HG02610 (cell line): Measurements from ENCODE around the gene ZNF8.
"Not testable (repeated sequence)": the region's sequence is repeated elsewhere in the genome, so short reads cannot be mapped to it uniquely, and the experiment has no call there.

ENCODE experiments used
- ATAC-seq: cut with Tn5 transposase; IDR thresholded peaks from one replicate; pipeline ENCODE4 v1.9.1; 2021; ENCODE audit warnings: mild to moderate bottlenecking, moderate library complexity; ENCODE audit not compliant: unreplicated experiment

ZNF8 gene

GRCh38 chr19:58294743-58295374 lies 16.1 kb downstream of the ZNF8 start:
- no peak for ATAC-seq

DNA sequence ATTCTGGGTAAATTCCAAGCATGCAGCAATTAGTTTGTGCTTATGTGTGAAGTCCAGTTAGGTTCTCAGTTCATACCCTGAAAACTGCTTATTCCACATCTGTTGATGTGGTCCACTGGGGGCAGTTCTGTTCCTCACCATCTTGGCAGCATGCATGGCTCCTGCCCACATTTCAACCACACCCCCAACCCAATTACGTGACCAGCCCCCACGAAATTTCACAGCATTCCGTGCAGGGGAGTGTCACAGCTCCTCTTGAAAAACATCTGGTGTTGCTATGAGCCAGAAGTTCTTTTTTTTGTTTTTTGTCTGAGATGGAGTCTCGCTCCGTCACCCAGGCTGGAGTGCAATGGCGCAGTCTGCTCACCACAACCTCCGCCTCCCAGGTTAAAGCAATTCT lies 17.3 kb downstream of the ZNF8 start:
- ATAC-seq: no peak

GRCh38 chr19:58300620-58301019 lies 21.9 kb downstream of the ZNF8 start:
- no peak for ATAC-seq

GRCh38 chr19:58304255-58304654 lies 25.5 kb downstream of the ZNF8 start:
- no peak for ATAC-seq

GRCh38 chr19:58304748-58305064 lies 26.0 kb downstream of the ZNF8 start:
- ATAC-seq: no peak

DNA sequence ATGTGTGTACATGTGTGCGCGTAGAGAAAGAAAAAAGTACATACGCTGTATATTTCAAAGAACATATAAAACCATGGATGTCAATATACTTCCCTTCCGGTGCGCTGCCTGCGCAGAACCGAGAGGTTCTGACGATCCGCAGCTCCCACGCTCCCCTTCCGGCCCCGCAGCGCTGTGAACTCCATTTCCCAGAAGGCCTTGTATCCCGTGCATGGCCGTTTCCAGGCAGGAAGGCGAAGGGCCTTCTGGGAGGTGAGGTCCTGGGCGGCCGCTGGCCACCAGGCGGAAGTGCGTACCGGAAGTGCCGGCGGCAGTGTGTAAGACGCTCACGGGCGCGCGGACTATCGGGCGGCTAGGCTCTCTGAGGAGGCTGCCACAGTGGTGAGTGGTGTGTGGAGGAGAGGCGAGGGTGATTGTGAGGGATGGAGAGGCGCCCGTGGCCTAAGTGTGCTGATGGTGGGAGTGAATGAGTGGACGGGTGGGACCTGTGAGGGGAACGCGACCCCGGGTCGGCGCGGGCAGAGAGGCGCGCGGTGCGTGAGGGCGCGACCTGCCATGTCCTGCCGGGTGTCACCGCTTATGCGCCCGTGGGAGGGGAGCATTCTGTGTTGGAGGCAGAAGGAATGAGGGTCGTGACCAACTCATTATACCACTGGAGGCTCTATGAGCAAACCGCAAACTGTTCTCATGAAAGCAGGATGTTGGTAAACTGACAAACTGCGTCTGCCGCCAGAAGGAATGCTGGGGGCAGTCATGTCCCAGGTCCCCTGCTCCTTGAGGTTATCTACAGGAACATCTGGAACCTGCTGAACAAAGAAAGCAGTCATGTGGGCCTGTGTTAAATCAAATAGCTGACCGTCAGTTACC lies 26.5 kb downstream of the ZNF8 start, which contains the start of gene ERVK3-1:
Gene ERVK3-1, plus strand, starts transcription at position 313 of the 867 bp plus-strand sequence. CDS start 6,792 bp downstream, outside the sequence.
- peak; percentile 97 for ATAC-seq

- no peak for ATAC-seq
These were observed 27.2 kb downstream of the ZNF8 start for GRCh38 chr19:58305932-58306323.

DNA sequence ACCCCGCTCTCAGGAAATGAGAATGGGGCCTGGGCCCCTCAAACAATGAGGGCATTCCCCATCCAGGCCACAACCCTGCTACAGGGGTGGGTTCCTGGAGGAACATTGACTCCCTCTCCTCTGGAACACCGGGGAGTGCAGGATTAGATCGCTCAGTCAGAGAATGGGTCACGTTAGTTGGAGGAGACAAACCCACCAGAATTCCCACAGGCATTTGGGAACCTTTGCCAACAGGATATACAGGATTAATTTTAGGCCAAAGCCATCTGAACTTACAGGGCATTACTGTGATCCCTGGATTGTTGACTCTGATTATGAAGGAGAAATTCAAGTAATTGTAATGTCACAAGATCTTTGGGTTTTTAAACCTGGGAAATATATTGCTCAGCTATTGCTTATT lies 29.0 kb downstream of the ZNF8 start:
- no peak for ATAC-seq

- ATAC-seq: not testable (repeated sequence)
These were observed 31.9 kb downstream of the ZNF8 start for GRCh38 chr19:58310685-58311084.

DNA sequence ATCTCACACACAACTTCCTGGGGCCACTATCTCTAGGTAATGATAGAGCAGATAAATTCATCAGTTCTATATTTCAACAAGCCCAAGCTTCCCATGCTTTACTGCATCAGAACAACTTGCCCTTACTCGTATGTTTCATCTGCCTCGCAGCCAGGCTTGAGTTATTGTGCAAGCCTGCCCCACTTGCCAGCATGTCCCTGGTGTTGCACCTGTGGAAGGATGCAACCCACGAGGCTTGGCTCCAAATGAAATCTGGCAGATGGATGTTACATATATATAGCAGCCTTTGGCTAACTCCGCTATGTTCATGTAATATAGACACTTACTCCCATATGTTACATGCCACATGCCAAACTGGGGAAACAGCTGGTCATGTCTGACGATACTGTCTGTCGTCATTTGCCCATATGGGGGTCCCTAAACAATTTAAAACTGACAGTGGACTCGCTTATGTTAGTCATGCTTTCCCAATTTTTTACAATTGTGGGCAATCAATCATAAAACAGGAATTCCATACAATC lies 32.6 kb downstream of the ZNF8 start:
- ATAC-seq: no peak

DNA sequence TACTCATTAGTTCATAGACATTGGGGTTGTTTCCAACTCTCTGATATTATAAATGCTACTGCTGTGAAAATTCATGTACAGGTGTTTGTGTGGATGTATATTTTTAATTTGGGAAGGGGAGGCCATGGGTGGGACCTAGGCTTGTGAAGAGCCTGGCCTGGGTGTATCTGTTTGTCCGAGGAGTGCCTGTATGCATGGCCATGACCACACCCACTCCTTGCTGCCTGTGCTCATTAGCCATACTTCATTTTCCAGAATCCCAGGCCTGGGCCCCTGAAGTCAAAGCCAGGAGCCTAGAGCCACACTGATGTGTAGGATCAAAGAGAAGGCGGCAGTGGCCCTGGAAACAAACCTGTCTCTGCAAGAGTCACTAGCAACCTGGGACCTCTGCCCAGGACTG lies 36.8 kb downstream of the ZNF8 start:
- no peak for ATAC-seq

- no peak for ATAC-seq
These were observed 38.8 kb downstream of the ZNF8 start for GRCh38 chr19:58317476-58318072.

GRCh38 chr19:58318297-58318696 lies 39.5 kb downstream of the ZNF8 start:
- ATAC-seq: no peak

GRCh38 chr19:58319241-58319640 lies 40.5 kb downstream of the ZNF8 start:
- ATAC-seq: no peak

DNA sequence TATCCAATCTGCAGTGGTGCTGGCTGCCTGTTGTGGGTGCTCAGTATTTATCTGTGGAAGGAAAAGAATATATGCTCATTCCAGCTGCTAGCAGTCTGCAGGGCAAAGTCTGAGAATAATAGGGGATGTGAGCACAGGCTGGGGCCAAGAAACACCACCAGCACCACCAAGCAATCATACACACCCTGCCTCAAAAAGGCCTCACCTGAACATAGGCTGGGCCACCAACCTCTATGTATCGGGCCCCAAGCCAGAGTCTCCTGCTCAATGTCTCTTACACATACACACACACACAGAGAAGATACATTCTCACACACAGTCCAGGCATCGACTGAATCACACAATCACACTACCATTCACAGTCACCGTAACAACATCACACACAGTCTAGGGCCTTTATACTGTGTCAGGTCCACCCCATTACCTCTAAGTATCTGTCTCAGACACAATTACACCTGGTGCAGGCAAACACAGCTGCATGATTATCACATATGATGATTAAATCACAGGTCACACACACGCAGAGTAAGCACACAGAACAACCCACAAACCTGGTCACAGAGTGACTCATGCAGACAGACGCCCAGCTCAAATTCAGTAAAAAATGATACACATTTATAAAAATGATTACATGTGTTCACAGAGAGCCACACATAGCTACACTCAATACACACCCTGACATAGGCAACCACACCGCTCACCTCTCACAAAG lies 46.7 kb downstream of the ZNF8 start:
- no peak for ATAC-seq

GRCh38 chr19:58326501-58326913 lies 47.8 kb downstream of the ZNF8 start:
- ATAC-seq: no peak

DNA sequence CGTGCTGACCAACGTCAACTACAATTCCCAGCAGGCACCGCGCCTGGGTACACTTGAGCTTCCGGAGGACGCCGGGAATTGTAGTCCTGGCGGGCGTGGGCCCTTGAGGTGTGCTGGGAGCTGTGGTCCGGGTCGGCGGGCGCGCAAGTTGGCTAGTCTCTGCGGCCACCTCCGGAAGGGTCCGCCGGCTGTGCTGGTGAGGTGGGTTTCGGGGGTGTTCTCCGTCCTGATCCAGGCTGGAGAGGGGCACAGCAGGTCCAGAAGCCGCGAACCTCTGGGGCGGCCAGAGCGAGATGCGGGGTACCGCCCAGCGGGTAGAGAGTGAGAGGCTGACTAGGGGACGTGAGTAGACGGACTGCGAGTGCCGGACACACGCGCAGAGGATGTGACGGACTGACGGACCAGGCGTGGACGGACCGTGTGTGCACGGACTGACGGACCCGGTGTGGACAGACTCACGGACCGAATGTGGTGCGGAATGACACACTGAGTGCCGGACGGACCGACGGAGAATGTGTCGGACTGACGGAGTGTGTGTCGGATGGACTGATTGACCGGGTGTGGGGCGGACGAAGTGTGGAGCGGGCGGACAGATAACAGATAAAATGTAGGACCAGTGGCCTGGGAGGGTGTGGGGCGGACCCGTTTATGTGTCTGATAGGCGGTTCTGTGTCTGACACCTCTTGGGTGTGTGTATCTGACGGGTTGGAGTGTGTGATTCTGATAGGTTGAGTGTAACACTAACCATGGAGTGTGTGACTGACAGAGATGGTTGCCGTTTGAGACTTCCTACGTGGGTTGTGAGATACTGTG lies 48.4 kb downstream of the ZNF8 start, which contains the start of gene ZSCAN22:
Gene ZSCAN22, plus strand, starts transcription at position 81 of the 813 bp plus-strand sequence. CDS start 7,809 bp downstream, outside the sequence.
- peak; percentile 84 for ATAC-seq

- no peak for ATAC-seq
These were observed 50.2 kb downstream of the ZNF8 start for GRCh38 chr19:58328999-58329398.

- no peak for ATAC-seq
These were observed 51.7 kb downstream of the ZNF8 start for GRCh38 chr19:58330458-58330857.

DNA sequence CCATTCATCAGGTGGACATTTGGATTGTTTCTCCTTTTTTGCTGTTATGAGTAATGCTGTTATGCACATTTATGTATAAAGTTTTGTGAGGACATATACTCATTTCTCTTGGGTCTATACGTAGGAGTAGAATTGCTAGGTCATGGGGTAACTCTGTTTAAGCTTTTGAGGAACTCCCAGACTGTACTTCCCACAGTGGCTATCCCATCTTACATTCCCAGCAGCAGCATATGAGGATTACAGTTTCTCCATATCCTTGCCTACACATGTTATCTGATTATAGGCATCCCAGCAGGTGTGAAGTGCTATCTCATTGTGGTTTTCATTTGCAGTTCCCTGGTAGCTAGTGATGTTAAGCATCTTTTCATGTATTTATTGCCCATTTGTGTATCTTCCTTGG lies 53.9 kb downstream of the ZNF8 start:
- no peak for ATAC-seq
